Endothelial cell of umbilical vein (primary cell): ENCODE data around the gene EPDR1.

Experiments
- EZH2 ChIP-seq: IDR thresholded peaks from 2 replicates; pipeline ENCODE4 v1.6.1; 2012; ENCODE audit warnings: borderline replicate concordance, low read depth, mild to moderate bottlenecking, moderate library complexity, low read length, inconsistent platforms; ENCODE audit not compliant: severe bottlenecking
- POLR2A ChIP-seq: IDR thresholded peaks from 2 replicates; pipeline ENCODE4 v1.6.1; 2012; ENCODE audit warnings: low read depth, mild to moderate bottlenecking, control low read depth, low read length
- POLR2AphosphoS5 ChIP-seq: IDR thresholded peaks from 2 replicates; pipeline ENCODE4 v1.6.1; 2012; ENCODE audit warnings: low read depth, mild to moderate bottlenecking, control low read depth, low read length, moderate library complexity; ENCODE audit not compliant: insufficient read depth
- TF ChIP-seq, protein P1 (sequence below), 2 donors: IDR thresholded peaks; 1 replicate in 1 of 2; 2 replicates in 1 of 2; pipeline ENCODE4 v1.5.1; 2011; ENCODE audit warnings: low read length in 2 of 2, mild to moderate bottlenecking in 2 of 2, moderate library complexity in 2 of 2, control low read depth in 1 of 2, inconsistent platforms in 1 of 2, low read depth in 1 of 2; ENCODE audit not compliant: insufficient read depth in 1 of 2; ENCODE audit errors: extremely low read depth in 1 of 2
- TF ChIP-seq, protein P2 (sequence below): IDR thresholded peaks from 2 replicates; pipeline ENCODE4 v1.6.1; 2011; ENCODE audit not compliant: insufficient read depth, insufficient read length

- no peak for TF ChIP-seq EZH2
- TF ChIP-seq, protein P1, sequence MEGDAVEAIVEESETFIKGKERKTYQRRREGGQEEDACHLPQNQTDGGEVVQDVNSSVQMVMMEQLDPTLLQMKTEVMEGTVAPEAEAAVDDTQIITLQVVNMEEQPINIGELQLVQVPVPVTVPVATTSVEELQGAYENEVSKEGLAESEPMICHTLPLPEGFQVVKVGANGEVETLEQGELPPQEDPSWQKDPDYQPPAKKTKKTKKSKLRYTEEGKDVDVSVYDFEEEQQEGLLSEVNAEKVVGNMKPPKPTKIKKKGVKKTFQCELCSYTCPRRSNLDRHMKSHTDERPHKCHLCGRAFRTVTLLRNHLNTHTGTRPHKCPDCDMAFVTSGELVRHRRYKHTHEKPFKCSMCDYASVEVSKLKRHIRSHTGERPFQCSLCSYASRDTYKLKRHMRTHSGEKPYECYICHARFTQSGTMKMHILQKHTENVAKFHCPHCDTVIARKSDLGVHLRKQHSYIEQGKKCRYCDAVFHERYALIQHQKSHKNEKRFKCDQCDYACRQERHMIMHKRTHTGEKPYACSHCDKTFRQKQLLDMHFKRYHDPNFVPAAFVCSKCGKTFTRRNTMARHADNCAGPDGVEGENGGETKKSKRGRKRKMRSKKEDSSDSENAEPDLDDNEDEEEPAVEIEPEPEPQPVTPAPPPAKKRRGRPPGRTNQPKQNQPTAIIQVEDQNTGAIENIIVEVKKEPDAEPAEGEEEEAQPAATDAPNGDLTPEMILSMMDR (IDR thresholded peaks at IDR 0.05; ENCODE audit: extremely low read depth in 1 of 2, insufficient read depth in 1 of 2, low read depth in 1 of 2, low read length in 2 of 2) = no peak
- no peak for TF ChIP-seq POLR2A
- TF ChIP-seq POLR2AphosphoS5 = no peak
- TF ChIP-seq, protein P2, sequence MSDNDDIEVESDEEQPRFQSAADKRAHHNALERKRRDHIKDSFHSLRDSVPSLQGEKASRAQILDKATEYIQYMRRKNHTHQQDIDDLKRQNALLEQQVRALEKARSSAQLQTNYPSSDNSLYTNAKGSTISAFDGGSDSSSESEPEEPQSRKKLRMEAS = no peak
Observed at GRCh38 chr7:37957221-37957970, 37.0 kb downstream of the EPDR1 start.
